ENCODE data around the gene CEP83. TPM values are rescaled to one million over a fixed set of nuclear protein-coding genes. Genes with fewer than 3 reads are reported as not detected.

The CEP83 gene
- total and polyA plus RNA-seq, 9 of the 15 experiments (the other 6 are each of a cell fraction or from before 2014, with no cell fraction given): 5.3 to 40.5 (median 31.3) TPM

DNA sequence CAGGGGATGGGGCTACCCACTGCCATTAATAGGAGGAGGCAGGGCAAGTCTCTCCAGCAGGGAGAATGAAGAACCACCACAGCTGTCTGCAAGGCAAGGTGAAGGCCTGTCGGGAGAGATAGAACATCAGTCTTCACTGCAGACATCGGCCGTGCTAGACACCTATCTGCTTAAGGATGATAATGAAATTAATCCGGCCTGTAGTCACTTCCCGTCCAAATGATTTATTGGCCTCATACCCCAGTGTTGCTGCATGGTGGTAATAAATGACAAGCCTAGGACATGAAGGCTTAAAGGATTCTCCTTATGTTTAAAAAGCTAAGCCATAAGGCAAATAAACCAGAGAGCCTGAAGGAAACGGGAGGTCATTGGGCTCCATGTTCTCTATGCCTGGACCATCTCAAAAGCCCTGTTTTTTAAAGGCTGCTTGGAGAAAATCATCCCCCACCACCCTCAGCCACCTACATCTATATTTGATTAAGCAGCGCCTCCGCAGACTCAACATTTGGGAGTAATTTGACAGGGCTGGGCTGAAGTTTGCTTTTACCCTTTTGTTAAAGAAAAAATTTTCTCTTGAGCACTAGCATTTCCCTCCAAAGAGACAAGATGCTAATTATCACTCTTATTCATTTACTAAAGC, 173.6 kb downstream of the CEP83 start (continued):
- TF ChIP-seq, protein P1, sequence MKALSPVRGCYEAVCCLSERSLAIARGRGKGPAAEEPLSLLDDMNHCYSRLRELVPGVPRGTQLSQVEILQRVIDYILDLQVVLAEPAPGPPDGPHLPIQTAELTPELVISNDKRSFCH (CRISPR knock-in tag; IDR thresholded peaks at IDR 0.05): no peak
- TF ChIP-seq, protein P1 (tag; IDR thresholded peaks at IDR 0.05): no peak
- no peak for TF ChIP-seq EP300 (IDR thresholded peaks at IDR 0.05; ENCODE audit: low read length)
- TF ChIP-seq, protein P2, sequence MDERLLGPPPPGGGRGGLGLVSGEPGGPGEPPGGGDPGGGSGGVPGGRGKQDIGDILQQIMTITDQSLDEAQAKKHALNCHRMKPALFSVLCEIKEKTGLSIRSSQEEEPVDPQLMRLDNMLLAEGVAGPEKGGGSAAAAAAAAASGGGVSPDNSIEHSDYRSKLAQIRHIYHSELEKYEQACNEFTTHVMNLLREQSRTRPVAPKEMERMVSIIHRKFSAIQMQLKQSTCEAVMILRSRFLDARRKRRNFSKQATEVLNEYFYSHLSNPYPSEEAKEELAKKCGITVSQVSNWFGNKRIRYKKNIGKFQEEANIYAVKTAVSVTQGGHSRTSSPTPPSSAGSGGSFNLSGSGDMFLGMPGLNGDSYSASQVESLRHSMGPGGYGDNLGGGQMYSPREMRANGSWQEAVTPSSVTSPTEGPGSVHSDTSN (CRISPR knock-in tag; IDR thresholded peaks at IDR 0.05; ENCODE audit: low read depth): no peak
- TF ChIP-seq, protein P2 (tag; conservative IDR thresholded peaks at IDR 0.05; ENCODE audit: low read depth): peak; percentile 78
- no peak for TF ChIP-seq SMAD3 (CRISPR knock-in tag; conservative IDR thresholded peaks at IDR 0.05)
- TF ChIP-seq, protein P3, sequence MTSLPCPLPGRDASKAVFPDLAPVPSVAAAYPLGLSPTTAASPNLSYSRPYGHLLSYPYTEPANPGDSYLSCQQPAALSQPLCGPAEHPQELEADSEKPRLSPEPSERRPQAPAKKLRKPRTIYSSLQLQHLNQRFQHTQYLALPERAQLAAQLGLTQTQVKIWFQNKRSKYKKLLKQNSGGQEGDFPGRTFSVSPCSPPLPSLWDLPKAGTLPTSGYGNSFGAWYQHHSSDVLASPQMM (CRISPR knock-in tag; IDR thresholded peaks at IDR 0.05): no peak
- no peak for TF ChIP-seq ZNF583 (CRISPR knock-in tag; IDR thresholded peaks at IDR 0.05)
- TF ChIP-seq MTA1 (IDR thresholded peaks at IDR 0.05; ENCODE audit: borderline replicate concordance): no peak
- no peak for TF ChIP-seq ZNF584 (CRISPR knock-in tag; IDR thresholded peaks at IDR 0.05; ENCODE audit: low read depth)
- TF ChIP-seq ADNP (tag; IDR thresholded peaks at IDR 0.05): no peak
- TF ChIP-seq RHOXF2B (CRISPR knock-in tag; conservative IDR thresholded peaks at IDR 0.05): no peak
- TF ChIP-seq CBX2 (IDR thresholded peaks at IDR 0.05; ENCODE audit: insufficient read depth, low read length, poor library complexity, severe bottlenecking): no peak
- TF ChIP-seq ZNF184 (CRISPR knock-in tag; IDR thresholded peaks at IDR 0.05): no peak
- 0 out of 6 replicates have a peak, but pooled peaks of 1 of the 3 experiments have one; percentile 33 for TF ChIP-seq ZBTB11 (CRISPR knock-in tag; IDR thresholded peaks at IDR 0.05)
- no peak for TF ChIP-seq NFYB (IDR thresholded peaks at IDR 0.05; ENCODE audit: extremely low read depth, insufficient read length)
- no peak for TF ChIP-seq RFX5 (IDR thresholded peaks at IDR 0.05; ENCODE audit: low read depth, low read length)
- TF ChIP-seq CBFA2T2 (conservative IDR thresholded peaks at IDR 0.05): peak; percentile 73
- TF ChIP-seq ZNF23 (CRISPR knock-in tag; IDR thresholded peaks at IDR 0.05): no peak
- TF ChIP-seq ATF2 (CRISPR knock-in tag; IDR thresholded peaks at IDR 0.05): no peak

All from K562 (cell line).